ENCODE results near the gene MAP3K13. TPM values are rescaled to one million over a fixed set of nuclear protein-coding genes. Genes with fewer than 3 reads are reported as not detected.

Gene MAP3K13
- total RNA-seq, 1 donor from 2014 or later, result 21.6 TPM

- Mint-ChIP-seq H3K36me3 (ENCODE audit: low read depth, unreplicated experiment) (no peaks in the 10 kb centered on the region), H3K4me1 (ENCODE audit: low read depth, unreplicated experiment) (peaks cover 22% of the 10 kb centered on the region), H3K27ac (ENCODE audit: unreplicated experiment) (no peak overlapping the region), H3K27me3 (ENCODE audit: low read depth, unreplicated experiment) (no peaks in the 10 kb centered on the region), H3K9me3 (ENCODE audit: unreplicated experiment) (no peaks in the 10 kb centered on the region), H3K4me3 (ENCODE audit: unreplicated experiment) (no peak overlapping the region)
- H3K4me1 ChIP-seq (ENCODE audit: insufficient read depth, low read length), result peaks cover 5% of the 10 kb centered on the region
- H2AFZ ChIP-seq (ENCODE audit: low read depth, low read length), result no peak overlapping the region
- no peak overlapping the region for H3K9ac ChIP-seq (ENCODE audit: low read length)
- H3K9me3 ChIP-seq (ENCODE audit: insufficient read depth, low read depth, low read length), result no peaks in the 10 kb centered on the region
- no peaks in the 10 kb centered on the region for H4K20me1 ChIP-seq (ENCODE audit: insufficient read depth, low read length)
- H3K36me3 ChIP-seq (ENCODE audit: insufficient read depth, low read length), result no peaks in the 10 kb centered on the region
- H3K27me3 ChIP-seq (ENCODE audit: insufficient read depth, low read length), result no peaks in the 10 kb centered on the region
- no peaks in the 10 kb centered on the region for H3K79me2 ChIP-seq (ENCODE audit: insufficient read depth, low read length)
- no peak for DNase-seq (ENCODE audit: low read depth)
- no peak overlapping the region for H3K4me2 ChIP-seq (ENCODE audit: low read length)
- no peak for FAIRE-seq
- H3K4me3 ChIP-seq (ENCODE audit: insufficient read depth, low read depth, low read length), result no peak overlapping the region
- H3K27ac ChIP-seq (ENCODE audit: low read depth, low read length), result no peak overlapping the region
- no peak for TF ChIP-seq EZH2 (IDR thresholded peaks at IDR 0.05; ENCODE audit: insufficient read depth, low read length)
- TF ChIP-seq, protein P1, sequence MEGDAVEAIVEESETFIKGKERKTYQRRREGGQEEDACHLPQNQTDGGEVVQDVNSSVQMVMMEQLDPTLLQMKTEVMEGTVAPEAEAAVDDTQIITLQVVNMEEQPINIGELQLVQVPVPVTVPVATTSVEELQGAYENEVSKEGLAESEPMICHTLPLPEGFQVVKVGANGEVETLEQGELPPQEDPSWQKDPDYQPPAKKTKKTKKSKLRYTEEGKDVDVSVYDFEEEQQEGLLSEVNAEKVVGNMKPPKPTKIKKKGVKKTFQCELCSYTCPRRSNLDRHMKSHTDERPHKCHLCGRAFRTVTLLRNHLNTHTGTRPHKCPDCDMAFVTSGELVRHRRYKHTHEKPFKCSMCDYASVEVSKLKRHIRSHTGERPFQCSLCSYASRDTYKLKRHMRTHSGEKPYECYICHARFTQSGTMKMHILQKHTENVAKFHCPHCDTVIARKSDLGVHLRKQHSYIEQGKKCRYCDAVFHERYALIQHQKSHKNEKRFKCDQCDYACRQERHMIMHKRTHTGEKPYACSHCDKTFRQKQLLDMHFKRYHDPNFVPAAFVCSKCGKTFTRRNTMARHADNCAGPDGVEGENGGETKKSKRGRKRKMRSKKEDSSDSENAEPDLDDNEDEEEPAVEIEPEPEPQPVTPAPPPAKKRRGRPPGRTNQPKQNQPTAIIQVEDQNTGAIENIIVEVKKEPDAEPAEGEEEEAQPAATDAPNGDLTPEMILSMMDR (IDR thresholded peaks at IDR 0.05; ENCODE audit: insufficient read depth, low read depth, low read length), result no peak
Observed at GRCh38 chr3:185319801-185320200, 43.1 kb upstream of the MAP3K13 start.

DNA sequence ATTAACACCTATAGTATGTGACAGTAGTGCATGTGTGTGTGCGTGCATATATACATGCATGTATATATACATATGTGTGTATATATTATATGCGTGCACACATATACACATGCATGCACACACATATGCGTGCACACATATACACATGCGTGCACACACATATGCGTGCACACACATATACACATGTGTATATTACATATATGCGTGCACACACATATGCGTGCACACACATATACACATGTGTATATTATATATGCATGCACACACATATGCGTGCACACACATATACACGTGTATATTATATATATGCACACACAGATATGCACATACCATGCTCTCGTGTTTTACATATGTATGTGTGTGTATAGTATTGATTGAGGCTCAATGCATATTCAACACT lies 42.0 kb upstream of the MAP3K13 start:
- Mint-ChIP-seq H3K27me3 (ENCODE audit: low read depth, unreplicated experiment) (no peaks in the 10 kb centered on the region), H3K27ac (ENCODE audit: unreplicated experiment) (no peak overlapping the region), H3K4me3 (ENCODE audit: unreplicated experiment) (no peak overlapping the region), H3K4me1 (ENCODE audit: low read depth, unreplicated experiment) (peaks cover 22% of the 10 kb centered on the region), H3K36me3 (ENCODE audit: low read depth, unreplicated experiment) (no peaks in the 10 kb centered on the region), H3K9me3 (ENCODE audit: unreplicated experiment) (no peaks in the 10 kb centered on the region)
- no peak overlapping the region for H2AFZ ChIP-seq (ENCODE audit: low read depth, low read length)
- DNase-seq (ENCODE audit: low read depth) (no peak), FAIRE-seq (no peak)
- no peaks in the 10 kb centered on the region for H4K20me1 ChIP-seq (ENCODE audit: insufficient read depth, low read length)
- TF ChIP-seq EZH2 (IDR thresholded peaks at IDR 0.05; ENCODE audit: insufficient read depth, low read length), result no peak
- TF ChIP-seq, protein P1 (IDR thresholded peaks at IDR 0.05; ENCODE audit: insufficient read depth, low read depth, low read length), result no peak
- H3K9me3 ChIP-seq (ENCODE audit: insufficient read depth, low read depth, low read length), result no peaks in the 10 kb centered on the region
- H3K27ac ChIP-seq (ENCODE audit: low read depth, low read length), result no peak overlapping the region
- no peak overlapping the region for H3K4me2 ChIP-seq (ENCODE audit: low read length)
- no peaks in the 10 kb centered on the region for H3K27me3 ChIP-seq (ENCODE audit: insufficient read depth, low read length)
- H3K9ac ChIP-seq (ENCODE audit: low read length), result no peak overlapping the region
- H3K4me1 ChIP-seq (ENCODE audit: insufficient read depth, low read length), result peaks cover 5% of the 10 kb centered on the region
- H3K4me3 ChIP-seq (ENCODE audit: insufficient read depth, low read depth, low read length), result no peak overlapping the region
- no peaks in the 10 kb centered on the region for H3K36me3 ChIP-seq (ENCODE audit: insufficient read depth, low read length)
- H3K79me2 ChIP-seq (ENCODE audit: insufficient read depth, low read length), result no peaks in the 10 kb centered on the region

GRCh38 chr3:185322101-185322719 lies 40.7 kb upstream of the MAP3K13 start:
- H3K9ac ChIP-seq (ENCODE audit: low read length), result no peak overlapping the region
- peaks cover under 1% of the 10 kb centered on the region for H3K4me1 ChIP-seq (ENCODE audit: insufficient read depth, low read length)
- H3K9me3 ChIP-seq (ENCODE audit: insufficient read depth, low read depth, low read length), result no peaks in the 10 kb centered on the region
- H3K27me3 ChIP-seq (ENCODE audit: insufficient read depth, low read length), result no peaks in the 10 kb centered on the region
- DNase-seq (ENCODE audit: low read depth), result no peak
- H4K20me1 ChIP-seq (ENCODE audit: insufficient read depth, low read length), result no peaks in the 10 kb centered on the region
- no peaks in the 10 kb centered on the region for H3K36me3 ChIP-seq (ENCODE audit: insufficient read depth, low read length)
- no peaks in the 10 kb centered on the region for H3K79me2 ChIP-seq (ENCODE audit: insufficient read depth, low read length)
- no peaks in the 10 kb centered on the region for H3K27me3 Mint-ChIP-seq (ENCODE audit: low read depth, unreplicated experiment)
- no peak overlapping the region for H3K4me3 ChIP-seq (ENCODE audit: insufficient read depth, low read depth, low read length)
- H3K9me3 Mint-ChIP-seq (ENCODE audit: unreplicated experiment), result no peaks in the 10 kb centered on the region
- FAIRE-seq, result no peak
- no peak overlapping the region for H3K4me2 ChIP-seq (ENCODE audit: low read length)
- no peaks in the 10 kb centered on the region for H3K36me3 Mint-ChIP-seq (ENCODE audit: low read depth, unreplicated experiment)
- no peak overlapping the region for H3K27ac Mint-ChIP-seq (ENCODE audit: unreplicated experiment)
- TF ChIP-seq, protein P1 (IDR thresholded peaks at IDR 0.05; ENCODE audit: insufficient read depth, low read depth, low read length), result no peak
- TF ChIP-seq EZH2 (IDR thresholded peaks at IDR 0.05; ENCODE audit: insufficient read depth, low read length), result no peak
- H3K4me1 Mint-ChIP-seq (ENCODE audit: low read depth, unreplicated experiment), result peaks cover 18% of the 10 kb centered on the region
- H2AFZ ChIP-seq (ENCODE audit: low read depth, low read length), result no peak overlapping the region
- H3K4me3 Mint-ChIP-seq (ENCODE audit: unreplicated experiment), result no peak overlapping the region
- H3K27ac ChIP-seq (ENCODE audit: low read depth, low read length), result no peak overlapping the region

Data from astrocyte (in vitro differentiated cells and primary cell).